ENCODE data around the gene KCND3. TPM values are rescaled to one million over a fixed set of nuclear protein-coding genes. Genes with fewer than 3 reads are reported as not detected.

Gene KCND3
- total and polyA plus RNA-seq, 4 donors = 1.0 to 27.1 (median 6.1) TPM

DNA sequence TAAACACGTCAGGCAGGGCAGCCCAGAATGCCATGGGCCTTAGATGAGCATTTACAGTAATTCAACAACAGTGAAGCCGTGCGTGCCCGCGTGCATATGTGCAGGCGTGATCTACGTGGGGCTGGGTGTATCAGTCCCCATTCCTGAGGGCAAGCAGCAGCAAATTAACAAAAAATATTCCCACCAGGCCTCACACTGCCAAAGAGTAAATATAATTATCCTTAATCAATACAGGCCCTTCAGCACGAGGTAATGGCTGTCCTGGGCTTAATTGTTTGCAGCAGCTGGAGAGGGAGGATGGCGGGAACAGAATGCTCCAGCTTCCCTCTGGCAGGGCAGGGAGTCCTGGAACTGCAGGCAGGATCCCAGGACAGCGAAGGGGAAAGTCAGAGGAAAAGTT lies 142.0 kb downstream of the KCND3 start:
- no peaks in the 10 kb centered on the region for H3K36me3 ChIP-seq (ENCODE audit: control insufficient read depth in 4 of 4, insufficient read depth in 3 of 4, low read depth in 1 of 4, low read length in 3 of 4)
- H3K27me3 ChIP-seq (ENCODE audit: control insufficient read depth in 4 of 4, insufficient read depth in 4 of 4, low read length in 3 of 4) = no peaks in the 10 kb centered on the region
- no peak overlapping the region for H3K27ac ChIP-seq (ENCODE audit: low read depth in 1 of 2, low read length in 2 of 2)
- no peak for TF ChIP-seq TAF1 (conservative IDR thresholded peaks at IDR 0.05)
- TF ChIP-seq, protein P1, sequence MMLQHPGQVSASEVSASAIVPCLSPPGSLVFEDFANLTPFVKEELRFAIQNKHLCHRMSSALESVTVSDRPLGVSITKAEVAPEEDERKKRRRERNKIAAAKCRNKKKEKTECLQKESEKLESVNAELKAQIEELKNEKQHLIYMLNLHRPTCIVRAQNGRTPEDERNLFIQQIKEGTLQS (IDR thresholded peaks at IDR 0.05) = no peak
- TF ChIP-seq, protein P2, sequence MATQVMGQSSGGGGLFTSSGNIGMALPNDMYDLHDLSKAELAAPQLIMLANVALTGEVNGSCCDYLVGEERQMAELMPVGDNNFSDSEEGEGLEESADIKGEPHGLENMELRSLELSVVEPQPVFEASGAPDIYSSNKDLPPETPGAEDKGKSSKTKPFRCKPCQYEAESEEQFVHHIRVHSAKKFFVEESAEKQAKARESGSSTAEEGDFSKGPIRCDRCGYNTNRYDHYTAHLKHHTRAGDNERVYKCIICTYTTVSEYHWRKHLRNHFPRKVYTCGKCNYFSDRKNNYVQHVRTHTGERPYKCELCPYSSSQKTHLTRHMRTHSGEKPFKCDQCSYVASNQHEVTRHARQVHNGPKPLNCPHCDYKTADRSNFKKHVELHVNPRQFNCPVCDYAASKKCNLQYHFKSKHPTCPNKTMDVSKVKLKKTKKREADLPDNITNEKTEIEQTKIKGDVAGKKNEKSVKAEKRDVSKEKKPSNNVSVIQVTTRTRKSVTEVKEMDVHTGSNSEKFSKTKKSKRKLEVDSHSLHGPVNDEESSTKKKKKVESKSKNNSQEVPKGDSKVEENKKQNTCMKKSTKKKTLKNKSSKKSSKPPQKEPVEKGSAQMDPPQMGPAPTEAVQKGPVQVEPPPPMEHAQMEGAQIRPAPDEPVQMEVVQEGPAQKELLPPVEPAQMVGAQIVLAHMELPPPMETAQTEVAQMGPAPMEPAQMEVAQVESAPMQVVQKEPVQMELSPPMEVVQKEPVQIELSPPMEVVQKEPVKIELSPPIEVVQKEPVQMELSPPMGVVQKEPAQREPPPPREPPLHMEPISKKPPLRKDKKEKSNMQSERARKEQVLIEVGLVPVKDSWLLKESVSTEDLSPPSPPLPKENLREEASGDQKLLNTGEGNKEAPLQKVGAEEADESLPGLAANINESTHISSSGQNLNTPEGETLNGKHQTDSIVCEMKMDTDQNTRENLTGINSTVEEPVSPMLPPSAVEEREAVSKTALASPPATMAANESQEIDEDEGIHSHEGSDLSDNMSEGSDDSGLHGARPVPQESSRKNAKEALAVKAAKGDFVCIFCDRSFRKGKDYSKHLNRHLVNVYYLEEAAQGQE (IDR thresholded peaks at IDR 0.05) = no peak
- TF ChIP-seq, protein P3, sequence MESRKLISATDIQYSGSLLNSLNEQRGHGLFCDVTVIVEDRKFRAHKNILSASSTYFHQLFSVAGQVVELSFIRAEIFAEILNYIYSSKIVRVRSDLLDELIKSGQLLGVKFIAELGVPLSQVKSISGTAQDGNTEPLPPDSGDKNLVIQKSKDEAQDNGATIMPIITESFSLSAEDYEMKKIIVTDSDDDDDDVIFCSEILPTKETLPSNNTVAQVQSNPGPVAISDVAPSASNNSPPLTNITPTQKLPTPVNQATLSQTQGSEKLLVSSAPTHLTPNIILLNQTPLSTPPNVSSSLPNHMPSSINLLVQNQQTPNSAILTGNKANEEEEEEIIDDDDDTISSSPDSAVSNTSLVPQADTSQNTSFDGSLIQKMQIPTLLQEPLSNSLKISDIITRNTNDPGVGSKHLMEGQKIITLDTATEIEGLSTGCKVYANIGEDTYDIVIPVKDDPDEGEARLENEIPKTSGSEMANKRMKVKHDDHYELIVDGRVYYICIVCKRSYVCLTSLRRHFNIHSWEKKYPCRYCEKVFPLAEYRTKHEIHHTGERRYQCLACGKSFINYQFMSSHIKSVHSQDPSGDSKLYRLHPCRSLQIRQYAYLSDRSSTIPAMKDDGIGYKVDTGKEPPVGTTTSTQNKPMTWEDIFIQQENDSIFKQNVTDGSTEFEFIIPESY (IDR thresholded peaks at IDR 0.05) = no peak
- TF ChIP-seq HNF4G (IDR thresholded peaks at IDR 0.05) = no peak
- TF ChIP-seq HNF4A (conservative IDR thresholded peaks at IDR 0.05) = no peak
- TF ChIP-seq, protein P4, sequence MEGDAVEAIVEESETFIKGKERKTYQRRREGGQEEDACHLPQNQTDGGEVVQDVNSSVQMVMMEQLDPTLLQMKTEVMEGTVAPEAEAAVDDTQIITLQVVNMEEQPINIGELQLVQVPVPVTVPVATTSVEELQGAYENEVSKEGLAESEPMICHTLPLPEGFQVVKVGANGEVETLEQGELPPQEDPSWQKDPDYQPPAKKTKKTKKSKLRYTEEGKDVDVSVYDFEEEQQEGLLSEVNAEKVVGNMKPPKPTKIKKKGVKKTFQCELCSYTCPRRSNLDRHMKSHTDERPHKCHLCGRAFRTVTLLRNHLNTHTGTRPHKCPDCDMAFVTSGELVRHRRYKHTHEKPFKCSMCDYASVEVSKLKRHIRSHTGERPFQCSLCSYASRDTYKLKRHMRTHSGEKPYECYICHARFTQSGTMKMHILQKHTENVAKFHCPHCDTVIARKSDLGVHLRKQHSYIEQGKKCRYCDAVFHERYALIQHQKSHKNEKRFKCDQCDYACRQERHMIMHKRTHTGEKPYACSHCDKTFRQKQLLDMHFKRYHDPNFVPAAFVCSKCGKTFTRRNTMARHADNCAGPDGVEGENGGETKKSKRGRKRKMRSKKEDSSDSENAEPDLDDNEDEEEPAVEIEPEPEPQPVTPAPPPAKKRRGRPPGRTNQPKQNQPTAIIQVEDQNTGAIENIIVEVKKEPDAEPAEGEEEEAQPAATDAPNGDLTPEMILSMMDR (IDR thresholded peaks at IDR 0.05; ENCODE audit: low read depth, low read length, missing input control) = no peak
- no peak for TF ChIP-seq GABPA (IDR thresholded peaks at IDR 0.05 in 1 of 2, conservative IDR thresholded peaks at IDR 0.05 in 1 of 2)
- no peak for TF ChIP-seq RXRA (IDR thresholded peaks at IDR 0.05)
- no peak for TF ChIP-seq FOXA1 (IDR thresholded peaks at IDR 0.05)
- no peak for TF ChIP-seq FOXA2 (IDR thresholded peaks at IDR 0.05)
- TF ChIP-seq SP1 (IDR thresholded peaks at IDR 0.05) = no peak
- TF ChIP-seq, protein P5, sequence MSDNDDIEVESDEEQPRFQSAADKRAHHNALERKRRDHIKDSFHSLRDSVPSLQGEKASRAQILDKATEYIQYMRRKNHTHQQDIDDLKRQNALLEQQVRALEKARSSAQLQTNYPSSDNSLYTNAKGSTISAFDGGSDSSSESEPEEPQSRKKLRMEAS (IDR thresholded peaks at IDR 0.05) = no peak
- no peak for TF ChIP-seq EGR1 (IDR thresholded peaks at IDR 0.05; ENCODE audit: low read depth in 2 of 2)
- no peak for TF ChIP-seq NR2F2 (IDR thresholded peaks at IDR 0.05)
- no peak for DNase-seq (ENCODE audit: low spot score)
- H3K4me1 ChIP-seq (ENCODE audit: control insufficient read depth in 4 of 4, insufficient read depth in 4 of 4, low read length in 3 of 4) = no peaks in the 10 kb centered on the region
- 91% methylated on average over 10 of the region's 10 CpGs for WGBS
- no peak overlapping the region for H3K9ac ChIP-seq (ENCODE audit: low read depth in 1 of 2, low read length in 2 of 2)
- H3K4me3 ChIP-seq (ENCODE audit: low read depth in 1 of 3, low read length in 3 of 3) = no peak overlapping the region
- no peaks in the 10 kb centered on the region for H3K9me3 ChIP-seq (ENCODE audit: control insufficient read depth in 4 of 4, low read length in 3 of 4)

DNA sequence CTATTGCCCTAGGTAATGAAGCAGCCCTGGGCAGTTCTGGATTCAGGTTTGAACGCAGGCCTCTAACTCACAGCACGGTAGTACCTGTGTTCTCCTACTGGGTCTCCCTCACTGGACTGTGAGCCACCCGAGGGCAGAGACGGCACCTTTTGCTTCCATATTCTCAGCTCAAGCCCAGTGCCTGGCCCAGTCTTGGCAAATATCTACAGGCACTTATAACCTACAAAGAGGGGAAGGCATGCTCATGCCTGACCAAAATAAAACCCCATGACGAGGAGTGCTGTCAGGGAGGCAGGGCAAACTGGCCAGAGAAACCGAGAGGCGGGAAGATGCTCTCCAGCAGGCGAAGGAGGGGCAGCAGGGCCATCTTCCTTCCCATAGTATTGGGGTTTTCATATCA lies 142.6 kb downstream of the KCND3 start:
- DNase-seq (ENCODE audit: low spot score) = no peak
- Histone ChIP-seq H3K4me3 (ENCODE audit: low read depth in 1 of 3, low read length in 3 of 3) (no peak overlapping the region), H3K9ac (ENCODE audit: low read depth in 1 of 2, low read length in 2 of 2) (no peak overlapping the region), H3K9me3 (ENCODE audit: control insufficient read depth in 4 of 4, low read length in 3 of 4) (no peaks in the 10 kb centered on the region), H3K4me1 (ENCODE audit: control insufficient read depth in 4 of 4, insufficient read depth in 4 of 4, low read length in 3 of 4) (no peaks in the 10 kb centered on the region), H3K27me3 (ENCODE audit: control insufficient read depth in 4 of 4, insufficient read depth in 4 of 4, low read length in 3 of 4) (no peaks in the 10 kb centered on the region), H3K36me3 (ENCODE audit: control insufficient read depth in 4 of 4, insufficient read depth in 3 of 4, low read depth in 1 of 4, low read length in 3 of 4) (no peaks in the 10 kb centered on the region), H3K27ac (ENCODE audit: low read depth in 1 of 2, low read length in 2 of 2) (no peak overlapping the region)
- 89% methylated on average over 8 of the region's 8 CpGs for WGBS
- TF ChIP-seq, protein P2 (IDR thresholded peaks at IDR 0.05) = no peak
- TF ChIP-seq, protein P4 (IDR thresholded peaks at IDR 0.05; ENCODE audit: low read depth, low read length, missing input control) = no peak
- no peak for TF ChIP-seq JUND (IDR thresholded peaks at IDR 0.05)
- no peak for TF ChIP-seq SP1 (IDR thresholded peaks at IDR 0.05)
- TF ChIP-seq GABPA (IDR thresholded peaks at IDR 0.05 in 1 of 2, conservative IDR thresholded peaks at IDR 0.05 in 1 of 2) = no peak
- TF ChIP-seq TAF1 (conservative IDR thresholded peaks at IDR 0.05) = no peak
- no peak for TF ChIP-seq HNF4G (IDR thresholded peaks at IDR 0.05)
- no peak for TF ChIP-seq RAD21 (IDR thresholded peaks at IDR 0.05)
- TF ChIP-seq, protein P1 (IDR thresholded peaks at IDR 0.05) = no peak
- no peak for TF ChIP-seq YY1 (IDR thresholded peaks at IDR 0.05)
